GF-D8 (cell line): ENCODE results near the gene SESN3.
"Not testable (repeated sequence)": the region's sequence is repeated elsewhere in the genome, so short reads cannot be mapped to it uniquely, and the experiment has no call there.

Source experiments
- DNase-seq: peaks from one replicate; lab custom pipeline; 2025; lab: John Stamatoyannopoulos, UW

SESN3 gene

GRCh38 chr11:95150956-95151684 is 79.9 kb downstream of the SESN3 start:
- no peak for DNase-seq

GRCh38 chr11:95149651-95150364 is 81.2 kb downstream of the SESN3 start:
- no peak for DNase-seq

- no peak for DNase-seq
Observed at GRCh38 chr11:95148938-95149337, 82.1 kb downstream of the SESN3 start.

GRCh38 chr11:95148406-95148805 is 82.6 kb downstream of the SESN3 start:
- no peak for DNase-seq

GRCh38 chr11:95147364-95147905 is 83.6 kb downstream of the SESN3 start:
- DNase-seq, result no peak

GRCh38 chr11:95145430-95146060 is 85.5 kb downstream of the SESN3 start:
- DNase-seq, result no peak

GRCh38 chr11:95144313-95145235 is 86.4 kb downstream of the SESN3 start:
- DNase-seq, result no peak

- DNase-seq, result no peak
Observed at GRCh38 chr11:95143106-95143681, 87.8 kb downstream of the SESN3 start.

- no peak for DNase-seq
Observed at GRCh38 chr11:95142431-95142830, 88.6 kb downstream of the SESN3 start.

- DNase-seq, result no peak
Observed at GRCh38 chr11:95140397-95141033, 90.5 kb downstream of the SESN3 start.

- DNase-seq, result no peak
Observed at GRCh38 chr11:95138448-95138847, 92.6 kb downstream of the SESN3 start.

GRCh38 chr11:95137299-95137698 is 93.7 kb downstream of the SESN3 start:
- no peak for DNase-seq

- not testable (repeated sequence) for DNase-seq
Observed at GRCh38 chr11:95136747-95137146, 94.3 kb downstream of the SESN3 start.

- DNase-seq, result no peak
Observed at GRCh38 chr11:95135880-95136279, 95.1 kb downstream of the SESN3 start.

- no peak for DNase-seq
Observed at GRCh38 chr11:95135155-95135554, 95.8 kb downstream of the SESN3 start.

GRCh38 chr11:95134491-95134890 is 96.5 kb downstream of the SESN3 start:
- no peak for DNase-seq

GRCh38 chr11:95132956-95133355 is 98.0 kb downstream of the SESN3 start:
- DNase-seq, result no peak

- DNase-seq, result no peak
Observed at GRCh38 chr11:95128602-95129001, 102.4 kb downstream of the SESN3 start.

GRCh38 chr11:95123556-95123955 is 107.4 kb downstream of the SESN3 start:
- DNase-seq, result no peak

GRCh38 chr11:95121698-95122097 is 109.3 kb downstream of the SESN3 start:
- no peak for DNase-seq
